OCI-LY3 (cell line): ENCODE measurements around the gene CAPRIN2.

ENCODE experiments used
- EZH2phosphoT487 ChIP-seq: fragments of 200-600 bp; shearing (Covaris generic); IDR thresholded peaks from 2 replicates; pipeline ENCODE4 v1.6.1; 2018; ENCODE audit warnings: antibody characterized with exemption, mixed run types, low read depth
- TF ChIP-seq, protein P1 (sequence below): fragments of 200-600, 300-600 bp; sonication (generic); IDR thresholded peaks from 2 replicates; pipeline ENCODE4 v1.5.1; 2014; ENCODE audit warnings: antibody characterized with exemption, low read length, low read depth

DNA sequence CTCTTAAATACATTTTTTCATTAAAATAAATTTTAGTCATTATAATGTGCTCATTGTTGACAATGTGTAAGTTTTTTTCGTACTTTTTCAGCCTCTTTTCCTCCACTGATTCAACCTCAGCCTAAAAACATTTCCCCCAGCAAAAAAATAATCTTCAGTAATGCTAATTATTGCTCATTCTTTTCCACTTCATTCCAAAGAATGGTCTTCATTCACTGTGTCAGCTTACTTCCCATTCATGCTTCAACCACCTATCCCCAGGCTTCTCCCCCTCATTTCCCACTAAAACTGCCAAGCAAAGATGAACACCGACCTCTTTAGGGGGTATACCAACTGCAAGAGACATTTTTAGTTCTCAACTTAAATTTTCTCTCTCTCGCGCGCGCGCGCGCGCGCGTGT is 56.4 kb downstream of the CAPRIN2 start:
- TF ChIP-seq, protein P1, sequence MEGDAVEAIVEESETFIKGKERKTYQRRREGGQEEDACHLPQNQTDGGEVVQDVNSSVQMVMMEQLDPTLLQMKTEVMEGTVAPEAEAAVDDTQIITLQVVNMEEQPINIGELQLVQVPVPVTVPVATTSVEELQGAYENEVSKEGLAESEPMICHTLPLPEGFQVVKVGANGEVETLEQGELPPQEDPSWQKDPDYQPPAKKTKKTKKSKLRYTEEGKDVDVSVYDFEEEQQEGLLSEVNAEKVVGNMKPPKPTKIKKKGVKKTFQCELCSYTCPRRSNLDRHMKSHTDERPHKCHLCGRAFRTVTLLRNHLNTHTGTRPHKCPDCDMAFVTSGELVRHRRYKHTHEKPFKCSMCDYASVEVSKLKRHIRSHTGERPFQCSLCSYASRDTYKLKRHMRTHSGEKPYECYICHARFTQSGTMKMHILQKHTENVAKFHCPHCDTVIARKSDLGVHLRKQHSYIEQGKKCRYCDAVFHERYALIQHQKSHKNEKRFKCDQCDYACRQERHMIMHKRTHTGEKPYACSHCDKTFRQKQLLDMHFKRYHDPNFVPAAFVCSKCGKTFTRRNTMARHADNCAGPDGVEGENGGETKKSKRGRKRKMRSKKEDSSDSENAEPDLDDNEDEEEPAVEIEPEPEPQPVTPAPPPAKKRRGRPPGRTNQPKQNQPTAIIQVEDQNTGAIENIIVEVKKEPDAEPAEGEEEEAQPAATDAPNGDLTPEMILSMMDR, result no peak
- TF ChIP-seq EZH2phosphoT487, result no peak
